ENCODE results near the gene CREG1. TPM values are rescaled to one million over a fixed set of nuclear protein-coding genes. Genes with fewer than 3 reads are reported as not detected.

CREG1 gene
- polyA plus RNA-seq, 2 of the 4 experiments (the other 2 are of a cell fraction), result 70.2 to 129 TPM

DNA sequence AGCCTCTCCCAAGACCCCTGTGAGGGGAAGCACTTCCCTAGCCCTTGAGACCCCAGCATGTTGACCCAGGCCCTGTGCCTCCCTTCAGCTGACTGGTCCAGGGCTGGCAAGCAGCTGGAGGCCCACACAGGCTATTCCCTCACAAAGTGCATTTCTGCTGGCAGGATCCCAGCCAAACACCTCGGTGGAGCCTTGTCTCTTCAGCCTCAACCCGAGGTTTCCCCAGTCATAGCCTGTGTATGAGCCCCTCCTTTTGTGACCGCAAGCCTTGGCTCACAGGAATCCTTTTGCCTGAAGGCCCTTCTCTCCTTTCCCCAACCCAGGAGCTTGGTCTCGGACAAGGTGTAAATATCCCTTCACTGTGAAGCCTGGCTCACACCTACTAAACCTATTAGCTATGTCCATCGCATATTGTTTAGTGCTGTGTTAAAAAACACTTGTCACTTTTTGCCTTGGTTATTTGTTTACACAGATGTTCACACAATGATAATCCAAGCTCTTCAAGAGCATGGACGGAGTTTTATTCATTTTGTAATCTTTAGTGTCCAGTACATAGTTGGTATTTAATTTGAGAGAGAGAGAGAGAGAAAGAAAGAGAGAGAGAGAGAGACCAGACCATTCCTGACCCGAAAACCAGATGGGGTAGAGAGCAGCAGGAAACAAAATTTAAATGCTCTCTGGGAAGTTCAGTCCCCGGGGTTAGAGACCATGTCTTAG, 26.7 kb downstream of the CREG1 start:
- ChIA-PET CTCF (interaction anchor here (0.8 to 4.1 kb wide), 2 partner anchors 13 to 461 kb away, joined by 3 to 17 read pairs; no protein-coding TSS in a partner anchor), POLR2A (interaction anchor here (0.9 kb wide), 1 partner anchor 72 kb away, joined by 3 read pairs; no protein-coding TSS in a partner anchor)
- no peaks in the 10 kb centered on the region for H3K4me1 ChIP-seq
- no peak for DNase-seq (ENCODE audit: low read depth in 1 of 2, low spot score in 1 of 2)
- no peak overlapping the region for H3K4me2 ChIP-seq
- ATAC-seq, result no peak; a peak in 1 of 6 replicates
- H3K9me3 ChIP-seq, result peaks cover 9% of the 10 kb centered on the region; the same call in 1 of the 3 replicates
- no peak overlapping the region for H3K27ac ChIP-seq
- no peak for FAIRE-seq
- no peak overlapping the region for H3K4me3 ChIP-seq
- WGBS (ENCODE audit: missing lambda C conversion rate), result 56% methylated on average over 8 of the region's 8 CpGs
- TF ChIP-seq FOXS1 (CRISPR knock-in tag; IDR thresholded peaks at IDR 0.05), result no peak
- TF ChIP-seq CBX2 (IDR thresholded peaks at IDR 0.05; ENCODE audit: borderline replicate concordance, low read depth), result no peak
- TF ChIP-seq EP300 (IDR thresholded peaks at IDR 0.05), result no peak
- TF ChIP-seq RCOR1 (IDR thresholded peaks at IDR 0.05; ENCODE audit: low read depth, low read length), result no peak
- TF ChIP-seq CEBPB (IDR thresholded peaks at IDR 0.05), result no peak
- TF ChIP-seq NFE2L2 (conservative IDR thresholded peaks at IDR 0.05; ENCODE audit: low read length), result no peak
- TF ChIP-seq CHD4 (IDR thresholded peaks at IDR 0.05; ENCODE audit: borderline replicate concordance), result no peak
- TF ChIP-seq FOSB (CRISPR knock-in tag; IDR thresholded peaks at IDR 0.05), result no peak
- TF ChIP-seq RFX5 (IDR thresholded peaks at IDR 0.05), result no peak
- TF ChIP-seq RARB (CRISPR knock-in tag; IDR thresholded peaks at IDR 0.05), result no peak
- TF ChIP-seq KDM5A (IDR thresholded peaks at IDR 0.05), result no peak
- no peak for TF ChIP-seq POLR2A (IDR thresholded peaks at IDR 0.05; ENCODE audit: low read length)
- no peak for TF ChIP-seq CHD2 (IDR thresholded peaks at IDR 0.05; ENCODE audit: low read length, partially characterized antibody)
- TF ChIP-seq, protein P1, sequence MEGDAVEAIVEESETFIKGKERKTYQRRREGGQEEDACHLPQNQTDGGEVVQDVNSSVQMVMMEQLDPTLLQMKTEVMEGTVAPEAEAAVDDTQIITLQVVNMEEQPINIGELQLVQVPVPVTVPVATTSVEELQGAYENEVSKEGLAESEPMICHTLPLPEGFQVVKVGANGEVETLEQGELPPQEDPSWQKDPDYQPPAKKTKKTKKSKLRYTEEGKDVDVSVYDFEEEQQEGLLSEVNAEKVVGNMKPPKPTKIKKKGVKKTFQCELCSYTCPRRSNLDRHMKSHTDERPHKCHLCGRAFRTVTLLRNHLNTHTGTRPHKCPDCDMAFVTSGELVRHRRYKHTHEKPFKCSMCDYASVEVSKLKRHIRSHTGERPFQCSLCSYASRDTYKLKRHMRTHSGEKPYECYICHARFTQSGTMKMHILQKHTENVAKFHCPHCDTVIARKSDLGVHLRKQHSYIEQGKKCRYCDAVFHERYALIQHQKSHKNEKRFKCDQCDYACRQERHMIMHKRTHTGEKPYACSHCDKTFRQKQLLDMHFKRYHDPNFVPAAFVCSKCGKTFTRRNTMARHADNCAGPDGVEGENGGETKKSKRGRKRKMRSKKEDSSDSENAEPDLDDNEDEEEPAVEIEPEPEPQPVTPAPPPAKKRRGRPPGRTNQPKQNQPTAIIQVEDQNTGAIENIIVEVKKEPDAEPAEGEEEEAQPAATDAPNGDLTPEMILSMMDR (IDR thresholded peaks at IDR 0.05), result no peak
- no peak for TF ChIP-seq ZFP36 (IDR thresholded peaks at IDR 0.05; ENCODE audit: borderline replicate concordance, partially characterized antibody)
- no peak for TF ChIP-seq HEYL (CRISPR knock-in tag; IDR thresholded peaks at IDR 0.05)
- no peak for TF ChIP-seq NR3C1 (IDR thresholded peaks at IDR 0.05)
- TF ChIP-seq, protein P2, sequence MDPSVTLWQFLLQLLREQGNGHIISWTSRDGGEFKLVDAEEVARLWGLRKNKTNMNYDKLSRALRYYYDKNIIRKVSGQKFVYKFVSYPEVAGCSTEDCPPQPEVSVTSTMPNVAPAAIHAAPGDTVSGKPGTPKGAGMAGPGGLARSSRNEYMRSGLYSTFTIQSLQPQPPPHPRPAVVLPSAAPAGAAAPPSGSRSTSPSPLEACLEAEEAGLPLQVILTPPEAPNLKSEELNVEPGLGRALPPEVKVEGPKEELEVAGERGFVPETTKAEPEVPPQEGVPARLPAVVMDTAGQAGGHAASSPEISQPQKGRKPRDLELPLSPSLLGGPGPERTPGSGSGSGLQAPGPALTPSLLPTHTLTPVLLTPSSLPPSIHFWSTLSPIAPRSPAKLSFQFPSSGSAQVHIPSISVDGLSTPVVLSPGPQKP (IDR thresholded peaks at IDR 0.05; ENCODE audit: low read depth, low read length), result no peak

DNA sequence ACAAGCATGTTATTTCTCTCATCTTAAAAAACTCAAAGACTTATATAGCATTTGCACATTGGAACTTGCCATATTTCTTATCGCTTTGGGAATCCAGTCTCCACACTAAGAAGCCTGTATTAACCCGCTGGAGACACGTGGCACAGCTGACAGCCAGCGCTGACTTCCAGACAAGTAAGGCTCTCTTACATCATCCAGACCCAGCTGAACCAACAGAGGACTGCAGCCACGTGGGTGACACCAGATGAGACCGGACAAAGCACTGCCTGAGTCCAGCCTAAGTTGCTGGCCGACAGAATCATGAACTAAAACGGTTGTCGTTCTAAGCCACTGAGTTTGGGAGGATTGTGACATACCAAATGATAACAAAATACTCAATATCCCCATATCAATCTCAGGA, 28.9 kb downstream of the CREG1 start:
- Histone ChIP-seq H3K4me1 (no peaks in the 10 kb centered on the region), H3K4me3 (no peak overlapping the region), H3K4me2 (no peak overlapping the region), H3K27ac (no peak overlapping the region), H3K9me3 (peaks cover 9% of the 10 kb centered on the region; the same call in 1 of the 3 replicates)
- WGBS (ENCODE audit: missing lambda C conversion rate), result 47% methylated on average over 9 of the region's 9 CpGs
- FAIRE-seq, result no peak
- CTCF ChIA-PET, result interaction anchor here (1.6 to 4.1 kb wide), 3 partner anchors 9 to 17 kb away, joined by 5 to 21 read pairs (median 17); no protein-coding TSS in a partner anchor
- ATAC-seq, result no peak
- POLR2A ChIA-PET, result no interaction called here
- no peak for DNase-seq (ENCODE audit: low read depth in 1 of 2, low spot score in 1 of 2)
- TF ChIP-seq, protein P3, sequence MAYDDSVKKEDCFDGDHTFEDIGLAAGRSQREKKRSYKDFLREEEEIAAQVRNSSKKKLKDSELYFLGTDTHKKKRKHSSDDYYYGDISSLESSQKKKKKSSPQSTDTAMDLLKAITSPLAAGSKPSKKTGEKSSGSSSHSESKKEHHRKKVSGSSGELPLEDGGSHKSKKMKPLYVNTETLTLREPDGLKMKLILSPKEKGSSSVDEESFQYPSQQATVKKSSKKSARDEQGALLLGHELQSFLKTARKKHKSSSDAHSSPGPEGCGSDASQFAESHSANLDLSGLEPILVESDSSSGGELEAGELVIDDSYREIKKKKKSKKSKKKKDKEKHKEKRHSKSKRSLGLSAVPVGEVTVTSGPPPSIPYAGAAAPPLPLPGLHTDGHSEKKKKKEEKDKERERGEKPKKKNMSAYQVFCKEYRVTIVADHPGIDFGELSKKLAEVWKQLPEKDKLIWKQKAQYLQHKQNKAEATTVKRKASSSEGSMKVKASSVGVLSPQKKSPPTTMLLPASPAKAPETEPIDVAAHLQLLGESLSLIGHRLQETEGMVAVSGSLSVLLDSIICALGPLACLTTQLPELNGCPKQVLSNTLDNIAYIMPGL (CRISPR knock-in tag; IDR thresholded peaks at IDR 0.05; ENCODE audit: borderline replicate concordance), result no peak
- TF ChIP-seq MYC (IDR thresholded peaks at IDR 0.05; ENCODE audit: borderline replicate concordance, low read length), result no peak

All from A549 (cell line).